MM.1S (cell line): Measurements from ENCODE around the gene CTBP1.

Source experiments
- CTCF ChIP-seq: fragments of 300-600 bp; sonication (generic); IDR thresholded peaks from 2 replicates; pipeline ENCODE4 v1.5.1; 2016; ENCODE audit warnings: antibody characterized with exemption, low read length, mixed read lengths
- EZH2 ChIP-seq: fragments of 300-600 bp; sonication (generic); optimal IDR thresholded peaks from 2 replicates; pipeline ENCODE3; 2017; ENCODE audit warnings: low read depth, mild to moderate bottlenecking, antibody characterized with exemption, low read length, mixed read lengths

GRCh38 chr4:1230971-1231636 lies 17.8 kb downstream of the CTBP1 start:
- TF ChIP-seq CTCF (no peak), EZH2 (no peak)
